Measurements from ENCODE around the gene HOXD8. TPM values are rescaled to one million over a fixed set of nuclear protein-coding genes. Genes with fewer than 3 reads are reported as not detected.

The HOXD8 gene
- total RNA-seq, 1 donor from 2014 or later, result not detected

DNA sequence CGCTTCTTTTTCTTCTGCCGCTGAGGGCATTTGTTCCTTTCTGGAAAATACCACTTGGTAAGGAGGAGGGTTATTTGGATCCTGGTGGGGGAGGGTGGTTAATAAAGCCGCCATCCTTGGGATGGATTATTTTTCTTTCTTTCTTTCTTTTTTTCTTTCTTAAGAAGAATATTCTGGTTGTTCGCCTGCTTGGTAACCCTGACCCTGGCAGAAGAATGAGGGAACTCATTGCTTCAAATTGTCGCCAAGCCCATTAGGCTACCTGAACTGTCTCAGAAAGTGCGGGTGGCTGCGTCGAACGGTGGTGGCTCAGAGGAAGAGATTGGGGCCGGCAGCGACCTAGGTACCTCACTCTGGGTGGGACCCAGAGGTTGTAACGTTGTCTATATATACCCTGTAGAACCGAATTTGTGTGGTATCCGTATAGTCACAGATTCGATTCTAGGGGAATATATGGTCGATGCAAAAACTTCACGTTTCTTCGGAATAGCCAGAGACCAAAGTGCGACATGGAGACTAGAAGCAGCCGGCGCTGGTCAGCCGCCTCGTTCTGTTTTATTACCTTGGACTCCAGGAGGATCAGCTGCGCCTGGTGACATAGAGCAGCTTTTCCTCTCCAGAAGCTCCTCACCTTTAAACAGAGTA lies 20.6 kb downstream of the HOXD8 start:
- DNase-seq (ENCODE audit: extremely low spot score, unreplicated experiment), result no peak
- no peaks in the 10 kb centered on the region for H3K4me1 Mint-ChIP-seq (ENCODE audit: unreplicated experiment)
- H3K27ac Mint-ChIP-seq (ENCODE audit: unreplicated experiment), result no peak overlapping the region
- no peak overlapping the region for H3K4me3 Mint-ChIP-seq (ENCODE audit: unreplicated experiment)
- TF ChIP-seq, protein P1, sequence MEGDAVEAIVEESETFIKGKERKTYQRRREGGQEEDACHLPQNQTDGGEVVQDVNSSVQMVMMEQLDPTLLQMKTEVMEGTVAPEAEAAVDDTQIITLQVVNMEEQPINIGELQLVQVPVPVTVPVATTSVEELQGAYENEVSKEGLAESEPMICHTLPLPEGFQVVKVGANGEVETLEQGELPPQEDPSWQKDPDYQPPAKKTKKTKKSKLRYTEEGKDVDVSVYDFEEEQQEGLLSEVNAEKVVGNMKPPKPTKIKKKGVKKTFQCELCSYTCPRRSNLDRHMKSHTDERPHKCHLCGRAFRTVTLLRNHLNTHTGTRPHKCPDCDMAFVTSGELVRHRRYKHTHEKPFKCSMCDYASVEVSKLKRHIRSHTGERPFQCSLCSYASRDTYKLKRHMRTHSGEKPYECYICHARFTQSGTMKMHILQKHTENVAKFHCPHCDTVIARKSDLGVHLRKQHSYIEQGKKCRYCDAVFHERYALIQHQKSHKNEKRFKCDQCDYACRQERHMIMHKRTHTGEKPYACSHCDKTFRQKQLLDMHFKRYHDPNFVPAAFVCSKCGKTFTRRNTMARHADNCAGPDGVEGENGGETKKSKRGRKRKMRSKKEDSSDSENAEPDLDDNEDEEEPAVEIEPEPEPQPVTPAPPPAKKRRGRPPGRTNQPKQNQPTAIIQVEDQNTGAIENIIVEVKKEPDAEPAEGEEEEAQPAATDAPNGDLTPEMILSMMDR (IDR thresholded peaks at IDR 0.05), result no peak
- H3K27me3 Mint-ChIP-seq (ENCODE audit: unreplicated experiment), result peaks cover 90% of the 10 kb centered on the region
- no peaks in the 10 kb centered on the region for H3K9me3 Mint-ChIP-seq (ENCODE audit: unreplicated experiment)
- H3K36me3 Mint-ChIP-seq (ENCODE audit: unreplicated experiment), result no peaks in the 10 kb centered on the region

DNA sequence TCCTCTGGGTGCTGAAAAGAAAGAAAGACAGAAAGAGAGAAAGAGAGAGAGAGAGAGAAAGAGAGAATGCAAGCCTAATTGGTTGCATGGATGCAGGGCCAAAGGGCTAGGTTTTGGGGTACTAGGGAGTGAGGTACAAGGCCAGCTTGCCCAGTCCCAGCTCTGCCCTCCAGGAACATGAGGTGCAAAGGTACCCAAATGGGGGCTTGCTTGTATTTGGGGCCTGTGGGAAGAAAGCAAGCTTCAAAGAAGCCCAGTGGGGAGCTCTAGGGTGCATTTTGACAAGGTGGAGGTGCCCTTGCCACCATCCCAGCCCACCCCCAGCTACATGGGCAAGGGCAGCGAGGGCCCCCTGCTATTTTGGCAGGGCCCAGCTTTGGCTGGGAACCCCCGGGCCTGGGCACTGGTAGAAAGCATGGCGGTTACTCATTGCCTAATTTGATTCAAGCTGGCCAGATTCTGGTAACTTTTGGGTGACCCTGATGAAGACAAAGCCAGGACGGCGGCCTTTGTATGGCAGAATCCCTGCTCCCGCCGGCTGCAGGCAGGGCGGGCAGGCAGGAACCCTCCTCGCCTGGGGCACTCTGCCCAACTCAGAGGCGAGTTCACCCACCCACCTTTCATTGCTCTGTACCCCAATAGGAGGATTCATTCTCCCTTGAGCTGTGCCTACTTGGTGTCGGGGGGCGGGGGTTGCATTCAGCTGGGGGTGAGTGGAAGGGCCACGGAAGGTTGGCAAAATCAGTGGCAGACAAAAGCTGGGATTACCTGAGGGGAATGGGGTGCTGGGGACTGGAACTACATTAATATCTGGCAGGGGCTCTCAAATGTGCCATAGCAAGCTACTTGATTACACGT lies 21.3 kb downstream of the HOXD8 start:
- Mint-ChIP-seq H3K27me3 (ENCODE audit: unreplicated experiment) (peaks cover 90% of the 10 kb centered on the region), H3K9me3 (ENCODE audit: unreplicated experiment) (no peaks in the 10 kb centered on the region), H3K36me3 (ENCODE audit: unreplicated experiment) (no peaks in the 10 kb centered on the region), H3K4me1 (ENCODE audit: unreplicated experiment) (no peaks in the 10 kb centered on the region), H3K4me3 (ENCODE audit: unreplicated experiment) (no peak overlapping the region), H3K27ac (ENCODE audit: unreplicated experiment) (no peak overlapping the region)
- no peak for DNase-seq (ENCODE audit: extremely low spot score, unreplicated experiment)
- TF ChIP-seq, protein P1 (IDR thresholded peaks at IDR 0.05), result no peak

DNA sequence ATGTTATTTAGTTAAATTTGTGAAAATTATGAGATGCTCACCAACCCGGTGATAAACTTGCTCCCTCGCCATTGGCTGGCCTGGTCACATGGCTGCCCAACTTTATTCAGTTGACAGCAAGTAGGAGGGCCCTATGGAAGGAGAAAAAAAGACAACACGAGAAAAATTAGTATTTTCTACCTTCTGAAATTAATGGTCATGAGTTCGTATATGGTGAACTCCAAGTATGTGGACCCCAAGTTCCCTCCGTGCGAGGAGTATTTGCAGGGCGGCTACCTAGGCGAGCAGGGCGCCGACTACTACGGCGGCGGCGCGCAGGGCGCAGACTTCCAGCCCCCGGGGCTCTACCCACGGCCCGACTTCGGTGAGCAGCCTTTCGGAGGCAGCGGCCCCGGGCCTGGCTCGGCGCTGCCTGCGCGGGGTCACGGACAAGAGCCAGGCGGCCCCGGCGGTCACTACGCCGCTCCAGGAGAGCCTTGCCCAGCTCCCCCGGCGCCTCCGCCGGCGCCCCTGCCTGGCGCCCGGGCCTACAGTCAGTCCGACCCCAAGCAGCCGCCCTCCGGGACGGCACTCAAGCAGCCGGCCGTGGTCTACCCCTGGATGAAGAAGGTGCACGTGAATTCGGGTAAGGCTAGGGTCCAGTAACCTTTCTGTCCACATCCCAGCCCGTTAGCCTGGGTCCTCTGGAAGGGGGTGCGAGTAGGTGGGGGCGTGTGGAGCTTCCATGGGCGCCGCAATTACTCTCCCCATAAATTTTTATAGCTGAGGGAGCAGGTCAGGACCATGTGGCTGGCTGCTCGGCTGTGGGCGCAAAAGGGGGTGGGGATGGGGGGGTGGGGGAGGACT lies 22.2 kb downstream of the HOXD8 start, which contains the start of gene HOXD4:
HOXD4 (plus strand) TSS at position 109 of the 846 bp plus-strand sequence; CDS start at position 193, 84 bp downstream.
- no peak for DNase-seq (ENCODE audit: extremely low spot score, unreplicated experiment)
- Mint-ChIP-seq H3K27me3 (ENCODE audit: unreplicated experiment) (peaks cover 91% of the 10 kb centered on the region), H3K4me3 (ENCODE audit: unreplicated experiment) (no peak within 1 kb of the TSS), H3K9me3 (ENCODE audit: unreplicated experiment) (no peaks in the 10 kb centered on the region), H3K4me1 (ENCODE audit: unreplicated experiment) (no peaks in the 10 kb centered on the region), H3K27ac (ENCODE audit: unreplicated experiment) (no peak within 1 kb of the TSS), H3K36me3 (ENCODE audit: unreplicated experiment) (no peaks in the 10 kb centered on the region)
- TF ChIP-seq, protein P1 (IDR thresholded peaks at IDR 0.05), result no peak

DNA sequence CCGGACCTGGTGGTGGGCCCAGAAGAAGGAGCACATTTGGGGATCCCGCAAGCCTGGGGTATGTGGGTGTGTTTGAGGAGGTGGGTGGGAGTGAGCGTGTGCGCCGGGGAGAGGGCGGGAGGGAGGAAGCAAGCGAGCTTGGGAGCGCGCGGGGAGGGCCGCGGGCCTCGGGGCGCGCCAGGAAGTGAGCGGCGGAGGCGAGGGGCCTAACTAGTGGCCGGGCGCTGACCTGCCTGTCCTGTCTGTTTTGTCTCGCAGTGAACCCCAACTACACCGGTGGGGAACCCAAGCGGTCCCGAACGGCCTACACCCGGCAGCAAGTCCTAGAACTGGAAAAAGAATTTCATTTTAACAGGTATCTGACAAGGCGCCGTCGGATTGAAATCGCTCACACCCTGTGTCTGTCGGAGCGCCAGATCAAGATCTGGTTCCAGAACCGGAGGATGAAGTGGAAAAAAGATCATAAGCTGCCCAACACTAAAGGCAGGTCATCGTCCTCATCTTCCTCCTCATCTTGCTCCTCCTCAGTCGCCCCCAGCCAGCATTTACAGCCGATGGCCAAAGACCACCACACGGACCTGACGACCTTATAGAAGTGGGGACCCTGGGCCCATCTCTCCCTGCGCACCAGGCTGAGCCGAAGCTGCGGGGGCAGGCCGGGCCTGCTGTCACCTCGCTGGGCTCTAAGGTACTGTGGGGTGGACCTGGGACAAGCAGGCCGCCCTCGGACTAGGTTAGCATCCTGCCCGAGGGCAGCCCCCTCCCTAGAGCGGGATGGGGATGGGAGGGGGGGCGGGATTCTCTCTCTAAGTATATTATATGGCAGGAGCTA lies 23.1 kb downstream of the HOXD8 start:
- Mint-ChIP-seq H3K9me3 (ENCODE audit: unreplicated experiment) (no peaks in the 10 kb centered on the region), H3K36me3 (ENCODE audit: unreplicated experiment) (no peaks in the 10 kb centered on the region), H3K27ac (ENCODE audit: unreplicated experiment) (no peak overlapping the region), H3K4me1 (ENCODE audit: unreplicated experiment) (peaks cover 2% of the 10 kb centered on the region), H3K4me3 (ENCODE audit: unreplicated experiment) (no peak overlapping the region), H3K27me3 (ENCODE audit: unreplicated experiment) (peaks cover 87% of the 10 kb centered on the region)
- DNase-seq (ENCODE audit: extremely low spot score, unreplicated experiment), result no peak
- TF ChIP-seq, protein P1 (IDR thresholded peaks at IDR 0.05), result no peak

All from osteocyte (in vitro differentiated cells).